Fibroblast of pulmonary artery (primary cell): Measurements from ENCODE around the gene AFF2.
"Not testable (repeated sequence)": the region's sequence is repeated elsewhere in the genome, so short reads cannot be mapped to it uniquely, and the experiment has no call there.

ENCODE experiments used
- DNase-seq: peaks from one replicate; pipeline ENCODE4 v3.0.0-alpha.2; 2010; ENCODE audit warnings: low read depth
- H3K4me3 ChIP-seq: replicated peaks from 2 replicates; pipeline ENCODE4 v1.5.1; 2011; ENCODE audit warnings: low read depth, mild to moderate bottlenecking, control low read depth, low read length, moderate library complexity
- TF ChIP-seq, protein P1 (sequence below): IDR thresholded peaks from 2 replicates; pipeline ENCODE4 v1.5.1; 2011; ENCODE audit warnings: mild to moderate bottlenecking, control low read depth, low read length, inconsistent platforms; ENCODE audit errors: missing control alignments

Gene AFF2

DNA sequence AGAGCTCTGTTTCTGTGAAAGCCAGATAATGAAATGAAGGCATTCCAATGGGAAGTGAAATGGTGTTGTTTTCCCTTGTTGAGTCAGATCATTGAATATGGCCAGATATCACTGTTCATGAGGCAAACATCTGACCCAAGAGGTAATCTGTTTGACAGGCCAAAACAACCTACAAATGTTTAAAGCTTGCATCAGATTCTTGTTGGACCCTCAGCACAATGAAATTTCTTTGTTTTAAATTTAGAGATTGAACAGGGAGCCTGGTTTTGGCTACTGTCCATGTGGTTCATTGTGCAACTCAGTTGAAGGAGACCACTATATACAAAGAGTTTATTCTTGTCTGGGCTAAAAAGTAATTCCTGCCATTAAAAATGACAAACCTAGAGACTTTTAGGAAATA is 159.1 kb downstream of the AFF2 start:
- no peak overlapping the region for H3K4me3 ChIP-seq
- DNase-seq, result peak; percentile 50
- TF ChIP-seq, protein P1, sequence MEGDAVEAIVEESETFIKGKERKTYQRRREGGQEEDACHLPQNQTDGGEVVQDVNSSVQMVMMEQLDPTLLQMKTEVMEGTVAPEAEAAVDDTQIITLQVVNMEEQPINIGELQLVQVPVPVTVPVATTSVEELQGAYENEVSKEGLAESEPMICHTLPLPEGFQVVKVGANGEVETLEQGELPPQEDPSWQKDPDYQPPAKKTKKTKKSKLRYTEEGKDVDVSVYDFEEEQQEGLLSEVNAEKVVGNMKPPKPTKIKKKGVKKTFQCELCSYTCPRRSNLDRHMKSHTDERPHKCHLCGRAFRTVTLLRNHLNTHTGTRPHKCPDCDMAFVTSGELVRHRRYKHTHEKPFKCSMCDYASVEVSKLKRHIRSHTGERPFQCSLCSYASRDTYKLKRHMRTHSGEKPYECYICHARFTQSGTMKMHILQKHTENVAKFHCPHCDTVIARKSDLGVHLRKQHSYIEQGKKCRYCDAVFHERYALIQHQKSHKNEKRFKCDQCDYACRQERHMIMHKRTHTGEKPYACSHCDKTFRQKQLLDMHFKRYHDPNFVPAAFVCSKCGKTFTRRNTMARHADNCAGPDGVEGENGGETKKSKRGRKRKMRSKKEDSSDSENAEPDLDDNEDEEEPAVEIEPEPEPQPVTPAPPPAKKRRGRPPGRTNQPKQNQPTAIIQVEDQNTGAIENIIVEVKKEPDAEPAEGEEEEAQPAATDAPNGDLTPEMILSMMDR, result no peak

- peak; percentile 10 for DNase-seq
These were observed 160.6 kb downstream of the AFF2 start for GRCh38 chrX:148661035-148661434.

DNA sequence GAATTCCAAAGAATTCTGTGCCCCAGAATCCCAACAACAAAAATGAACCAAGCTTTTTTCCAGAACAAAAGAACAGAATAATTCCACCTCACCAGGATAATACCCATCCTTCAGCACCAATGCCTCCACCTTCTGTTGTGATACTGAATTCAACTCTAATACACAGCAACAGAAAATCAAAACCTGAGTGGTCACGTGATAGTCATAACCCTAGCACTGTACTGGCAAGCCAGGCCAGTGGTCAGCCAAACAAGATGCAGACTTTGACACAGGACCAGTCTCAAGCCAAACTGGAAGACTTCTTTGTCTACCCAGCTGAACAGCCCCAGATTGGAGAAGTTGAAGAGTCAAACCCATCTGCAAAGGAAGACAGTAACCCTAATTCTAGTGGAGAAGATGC is 161.6 kb downstream of the AFF2 start:
- TF ChIP-seq, protein P1, result no peak
- H3K4me3 ChIP-seq, result no peak overlapping the region
- no peak for DNase-seq

More at GRCh38 chrX:148661035-148661434, 160.6 kb downstream of the AFF2 start:
- TF ChIP-seq, protein P1, result no peak
- H3K4me3 ChIP-seq, result no peak overlapping the region

- H3K4me3 ChIP-seq, result no peak overlapping the region
- DNase-seq, result no peak
- TF ChIP-seq, protein P1, result no peak
These were observed 163.8 kb downstream of the AFF2 start for GRCh38 chrX:148664171-148664570.

GRCh38 chrX:148664995-148665394 is 164.6 kb downstream of the AFF2 start:
- H3K4me3 ChIP-seq, result no peak overlapping the region
- no peak for DNase-seq
- TF ChIP-seq, protein P1, result no peak

GRCh38 chrX:148669175-148669574 is 168.8 kb downstream of the AFF2 start:
- not testable (repeated sequence) for H3K4me3 ChIP-seq, DNase-seq

- no peak overlapping the region for H3K4me3 ChIP-seq
- DNase-seq, result no peak
- TF ChIP-seq, protein P1, result no peak
These were observed 169.9 kb downstream of the AFF2 start for GRCh38 chrX:148670277-148670676.
